Endothelial cell of umbilical vein (primary cell): ENCODE results near the gene LYRM2. TPM values are rescaled to one million over a fixed set of nuclear protein-coding genes. Genes with fewer than 3 reads are reported as not detected.

Experiments used
- BruUV-seq: library from RNA; stranded (reverse); fragments of 400-500 nt; replicated peaks from 2 replicates; lab custom pipeline; 2021; lab: Mats Ljungman, UMichigan
- CTCF ChIA-PET: fragments of 300-600, 350-600 bp; sonication (Branson Sonifier 250); formaldehyde crosslinking; loops from one replicate; lab custom pipeline; 2021; ENCODE audit warnings: antibody characterized with exemption, inconsistent platforms; lab: Charles Lee
- POLR2A ChIA-PET: fragments of 300-600, 350-600 bp; sonication (Branson Sonifier 250); formaldehyde crosslinking; loops from one replicate; lab custom pipeline; 2021; ENCODE audit warnings: antibody characterized with exemption, inconsistent platforms; lab: Charles Lee
- DNase-seq: peaks from one replicate; pipeline ENCODE4 v3.0.0-alpha.2; 2011; ENCODE audit warnings: low read depth, low spot score
- FAIRE-seq: peaks from 2 replicates; lab custom pipeline; 2011; peaks lifted over from hg19 to GRCh38; lab: Jason Lieb, UNC
- H2AFZ ChIP-seq: 2 replicates; pipeline ENCODE4 v1.6.0; 2012; ENCODE audit warnings: low read depth, low read length, control low read depth, inconsistent platforms
- H3K27ac ChIP-seq: 2 replicates; pipeline ENCODE4 v1.5.1; 2011; ENCODE audit warnings: low read depth, mild to moderate bottlenecking, control low read depth, low read length, moderate library complexity; ENCODE audit not compliant: insufficient read depth
- H3K27me3 ChIP-seq, 2 experiments: 2 replicates each; pipeline versions ENCODE4 v1.6.0 to v1.6.1; 2011; ENCODE audit warnings: low read length in 2 of 2, mixed read lengths in 1 of 2; ENCODE audit not compliant: control insufficient read depth in 2 of 2, insufficient read depth in 2 of 2
- H3K36me3 ChIP-seq, 2 experiments: 2 replicates in 1 of 2; 3 replicates in 1 of 2; pipeline ENCODE4 v1.5.1; 2011; ENCODE audit warnings: low read length in 2 of 2, mild to moderate bottlenecking in 1 of 2, moderate library complexity in 1 of 2; ENCODE audit not compliant: control insufficient read depth in 2 of 2, insufficient read depth in 2 of 2; ENCODE audit errors: extremely low read depth in 1 of 2
- H3K4me1 ChIP-seq: 3 replicates; pipeline ENCODE4 v1.5.1; 2011; ENCODE audit warnings: mild to moderate bottlenecking, low read length; ENCODE audit not compliant: control insufficient read depth, insufficient read depth; ENCODE audit errors: extremely low read depth
- H3K4me2 ChIP-seq: 2 replicates; pipeline ENCODE4 v1.6.1; 2011; ENCODE audit warnings: low read length, control low read depth, mixed read lengths; ENCODE audit not compliant: insufficient read depth
- H3K4me3 ChIP-seq, 3 experiments: fragments of 200-600 bp in 1 of 3; sonication (generic), shearing (Covaris generic) in 1 of 3; replicated peaks in 1 of 3; 2 replicates each; pipeline ENCODE4 v1.5.1; 2011 to 2016; ENCODE audit warnings: control low read depth in 3 of 3, low read length in 3 of 3, mild to moderate bottlenecking in 2 of 3, inconsistent platforms in 1 of 3, low read depth in 1 of 3, moderate library complexity in 1 of 3; ENCODE audit not compliant: insufficient read depth in 1 of 3
- H3K79me2 ChIP-seq: 2 replicates; pipeline ENCODE4 v1.6.0; 2012; ENCODE audit warnings: low read length, inconsistent platforms; ENCODE audit not compliant: control insufficient read depth, insufficient read depth
- H3K9ac ChIP-seq: replicated peaks from 2 replicates; pipeline ENCODE3; 2011; ENCODE audit warnings: low read length, control low read depth; ENCODE audit not compliant: insufficient read depth; ENCODE audit errors: extremely low read depth
- H3K9me1 ChIP-seq: replicated peaks from 3 replicates; pipeline ENCODE4 v1.6.0; 2011; ENCODE audit warnings: mild to moderate bottlenecking, low read length; ENCODE audit not compliant: control insufficient read depth, insufficient read depth; ENCODE audit errors: extremely low read depth
- H3K9me3 ChIP-seq: replicated peaks from 2 replicates; pipeline ENCODE4 v1.5.1; 2012; ENCODE audit warnings: low read length, inconsistent platforms; ENCODE audit not compliant: control insufficient read depth, insufficient read depth
- H4K20me1 ChIP-seq: replicated peaks from 2 replicates; pipeline ENCODE3; 2011; ENCODE audit warnings: mild to moderate bottlenecking, low read length; ENCODE audit not compliant: control insufficient read depth, insufficient read depth; ENCODE audit errors: extremely low read depth
- EZH2 ChIP-seq: IDR thresholded peaks from 2 replicates; pipeline ENCODE4 v1.6.1; 2012; ENCODE audit warnings: borderline replicate concordance, low read depth, mild to moderate bottlenecking, moderate library complexity, low read length, inconsistent platforms; ENCODE audit not compliant: severe bottlenecking
- FOS ChIP-seq: IDR thresholded peaks from 2 replicates; pipeline ENCODE4 v1.6.1; 2011; ENCODE audit warnings: mild to moderate bottlenecking, low read length, moderate library complexity, borderline replicate concordance; ENCODE audit not compliant: insufficient read depth
- GATA2 ChIP-seq: IDR thresholded peaks from 2 replicates; pipeline ENCODE4 v1.7.0; 2011; ENCODE audit warnings: low read depth, mild to moderate bottlenecking, moderate library complexity, mixed read lengths, low read length; ENCODE audit not compliant: insufficient read length, insufficient read depth
- JUN ChIP-seq: IDR thresholded peaks from 2 replicates; pipeline ENCODE4 v1.6.1; 2011; ENCODE audit warnings: borderline replicate concordance, low read depth; ENCODE audit not compliant: insufficient read length, insufficient read depth
- MYC ChIP-seq: IDR thresholded peaks from one replicate; pipeline ENCODE4 v1.6.1; 2011; ENCODE audit warnings: mild to moderate bottlenecking, low read depth, low read length
- POLR2AphosphoS5 ChIP-seq: IDR thresholded peaks from 2 replicates; pipeline ENCODE4 v1.6.1; 2012; ENCODE audit warnings: low read depth, mild to moderate bottlenecking, control low read depth, low read length, moderate library complexity; ENCODE audit not compliant: insufficient read depth
- dilution Hi-C: fragments of 300-500 bp; cut with MboI; formaldehyde crosslinking; loops from one replicate; pipeline ENCODE4 v1.15.0; 2019; ENCODE audit warnings: low sequenced_read_pairs; ENCODE audit not compliant: extremely low pct_ligation_motif_present
- intact Hi-C: fragments of 100-400 bp; cut with micrococcal nuclease; formaldehyde crosslinking; loops from one replicate; pipeline ENCODE4 v1.10.0; 2022
- polyA plus RNA-seq, 4 experiments: library from polyadenylated mRNA; depleted of rRNA in 3 of 4; stranded (reverse) in 3 of 4; unstranded in 1 of 4; fragments of >200 nt; gene quantifications; 2 replicates each; pipeline versions ENCODE4 v1.2.1 to v1.2.3, GENCODE V29; 2011 to 2012; ENCODE audit warnings: missing spikeins in 1 of 4
- total RNA-seq: library from RNA; stranded (reverse); gene quantifications from 2 replicates; pipeline ENCODE4 v1.2.3, GENCODE V29; 2021
- TF ChIP-seq, protein P1 (sequence below), 2 donors: IDR thresholded peaks; 1 replicate in 1 of 2; 2 replicates in 1 of 2; pipeline ENCODE4 v1.5.1; 2011; ENCODE audit warnings: low read length in 2 of 2, mild to moderate bottlenecking in 2 of 2, moderate library complexity in 2 of 2, control low read depth in 1 of 2, inconsistent platforms in 1 of 2, low read depth in 1 of 2; ENCODE audit not compliant: insufficient read depth in 1 of 2; ENCODE audit errors: extremely low read depth in 1 of 2
- TF ChIP-seq, protein P2 (sequence below): IDR thresholded peaks from 2 replicates; pipeline ENCODE4 v1.6.1; 2011; ENCODE audit not compliant: insufficient read depth, insufficient read length

Gene LYRM2
- total and polyA plus RNA-seq, 2 donors (not counting 3 experiments of a cell fraction or from before 2014, with no cell fraction given), result 11.8 to 41.9 TPM

- H3K9ac ChIP-seq, result no peak overlapping the region
- DNase-seq (no peak), FAIRE-seq (no peak)
- ChIA-PET POLR2A (no interaction called here), CTCF (interaction anchor here (1.6 kb wide), 1 partner anchor 10 kb away, joined by 3 read pairs; no protein-coding TSS in a partner anchor)
- peaks cover 15 to 19% of the 10 kb centered on the region in 2 experiments for H3K36me3 ChIP-seq
- H2AFZ ChIP-seq, result no peak overlapping the region
- H3K9me3 ChIP-seq, result no peaks in the 10 kb centered on the region
- H4K20me1 ChIP-seq, result no peaks in the 10 kb centered on the region
- H3K4me1 ChIP-seq, result peaks cover 8% of the 10 kb centered on the region
- dilution Hi-C loops (no loop called here), intact Hi-C loops (no loop called here)
- H3K79me2 ChIP-seq, result no peaks in the 10 kb centered on the region
- no peak overlapping the region for H3K4me2 ChIP-seq
- TF ChIP-seq MYC (no peak), POLR2AphosphoS5 (no peak), FOS (no peak), EZH2 (no peak), JUN (no peak), GATA2 (no peak)
- TF ChIP-seq, protein P1, sequence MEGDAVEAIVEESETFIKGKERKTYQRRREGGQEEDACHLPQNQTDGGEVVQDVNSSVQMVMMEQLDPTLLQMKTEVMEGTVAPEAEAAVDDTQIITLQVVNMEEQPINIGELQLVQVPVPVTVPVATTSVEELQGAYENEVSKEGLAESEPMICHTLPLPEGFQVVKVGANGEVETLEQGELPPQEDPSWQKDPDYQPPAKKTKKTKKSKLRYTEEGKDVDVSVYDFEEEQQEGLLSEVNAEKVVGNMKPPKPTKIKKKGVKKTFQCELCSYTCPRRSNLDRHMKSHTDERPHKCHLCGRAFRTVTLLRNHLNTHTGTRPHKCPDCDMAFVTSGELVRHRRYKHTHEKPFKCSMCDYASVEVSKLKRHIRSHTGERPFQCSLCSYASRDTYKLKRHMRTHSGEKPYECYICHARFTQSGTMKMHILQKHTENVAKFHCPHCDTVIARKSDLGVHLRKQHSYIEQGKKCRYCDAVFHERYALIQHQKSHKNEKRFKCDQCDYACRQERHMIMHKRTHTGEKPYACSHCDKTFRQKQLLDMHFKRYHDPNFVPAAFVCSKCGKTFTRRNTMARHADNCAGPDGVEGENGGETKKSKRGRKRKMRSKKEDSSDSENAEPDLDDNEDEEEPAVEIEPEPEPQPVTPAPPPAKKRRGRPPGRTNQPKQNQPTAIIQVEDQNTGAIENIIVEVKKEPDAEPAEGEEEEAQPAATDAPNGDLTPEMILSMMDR (IDR thresholded peaks at IDR 0.05; ENCODE audit: extremely low read depth in 1 of 2, insufficient read depth in 1 of 2, low read depth in 1 of 2, low read length in 2 of 2), result no peak
- TF ChIP-seq, protein P2, sequence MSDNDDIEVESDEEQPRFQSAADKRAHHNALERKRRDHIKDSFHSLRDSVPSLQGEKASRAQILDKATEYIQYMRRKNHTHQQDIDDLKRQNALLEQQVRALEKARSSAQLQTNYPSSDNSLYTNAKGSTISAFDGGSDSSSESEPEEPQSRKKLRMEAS, result no peak
- no peak overlapping the region for H3K27ac ChIP-seq
- H3K9me1 ChIP-seq, result no peaks in the 10 kb centered on the region
- no peak overlapping the region for H3K4me3 ChIP-seq
- no TSS peak for BruUV-seq
- no peaks in the 10 kb centered on the region for H3K27me3 ChIP-seq
Observed at GRCh38 chr6:89650579-89650978, 12.0 kb upstream of the LYRM2 start.
